DMS153 (cell line): ENCODE data around the gene SYNGR1.
A peak's percentile ranks its signal among the peaks of the same experiment; 100 is the strongest.
"Not testable (repeated sequence)": the region's sequence is repeated elsewhere in the genome, so short reads cannot be mapped to it uniquely, and the experiment has no call there.

Source experiments
- DNase-seq: peaks from one replicate; lab custom pipeline; 2025; lab: John Stamatoyannopoulos, UW

Gene SYNGR1

GRCh38 chr22:39317084-39317774 is 32.6 kb upstream of the SYNGR1 start:
- no peak for DNase-seq

DNA sequence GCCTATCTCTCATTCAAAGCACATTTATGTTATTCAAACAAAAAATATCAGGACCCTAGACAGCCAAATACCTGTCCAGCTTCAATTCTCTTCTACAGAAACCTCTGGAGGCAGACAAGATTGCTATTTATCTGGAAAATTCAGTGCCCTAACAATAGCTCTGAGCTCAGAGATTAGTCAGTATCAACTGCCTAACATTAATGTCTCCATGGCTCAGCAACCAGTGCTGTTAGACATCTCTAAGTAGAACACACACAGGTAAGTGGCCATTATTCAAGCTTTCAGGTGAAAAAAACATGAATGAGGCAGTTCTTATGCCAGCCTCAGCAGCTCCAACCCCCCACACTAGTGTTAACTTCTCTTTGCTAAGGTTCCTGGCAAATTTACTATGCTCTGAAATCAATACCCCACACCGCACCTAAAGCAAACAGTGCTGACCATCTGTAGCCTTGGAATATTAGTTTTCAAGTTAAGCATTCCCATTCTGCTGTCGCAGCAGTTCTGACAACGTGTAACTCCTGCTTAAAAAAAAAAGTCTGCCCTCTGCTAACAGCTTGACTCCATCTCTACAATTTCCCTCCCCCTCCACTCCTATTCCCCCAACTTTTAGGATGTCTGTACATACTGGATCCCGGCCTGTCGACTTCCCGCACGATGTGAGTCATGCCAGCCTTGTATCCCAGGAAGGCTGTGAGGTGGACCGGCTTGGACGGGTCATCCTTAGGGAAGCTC is 31.9 kb upstream of the SYNGR1 start:
- no peak for DNase-seq

DNA sequence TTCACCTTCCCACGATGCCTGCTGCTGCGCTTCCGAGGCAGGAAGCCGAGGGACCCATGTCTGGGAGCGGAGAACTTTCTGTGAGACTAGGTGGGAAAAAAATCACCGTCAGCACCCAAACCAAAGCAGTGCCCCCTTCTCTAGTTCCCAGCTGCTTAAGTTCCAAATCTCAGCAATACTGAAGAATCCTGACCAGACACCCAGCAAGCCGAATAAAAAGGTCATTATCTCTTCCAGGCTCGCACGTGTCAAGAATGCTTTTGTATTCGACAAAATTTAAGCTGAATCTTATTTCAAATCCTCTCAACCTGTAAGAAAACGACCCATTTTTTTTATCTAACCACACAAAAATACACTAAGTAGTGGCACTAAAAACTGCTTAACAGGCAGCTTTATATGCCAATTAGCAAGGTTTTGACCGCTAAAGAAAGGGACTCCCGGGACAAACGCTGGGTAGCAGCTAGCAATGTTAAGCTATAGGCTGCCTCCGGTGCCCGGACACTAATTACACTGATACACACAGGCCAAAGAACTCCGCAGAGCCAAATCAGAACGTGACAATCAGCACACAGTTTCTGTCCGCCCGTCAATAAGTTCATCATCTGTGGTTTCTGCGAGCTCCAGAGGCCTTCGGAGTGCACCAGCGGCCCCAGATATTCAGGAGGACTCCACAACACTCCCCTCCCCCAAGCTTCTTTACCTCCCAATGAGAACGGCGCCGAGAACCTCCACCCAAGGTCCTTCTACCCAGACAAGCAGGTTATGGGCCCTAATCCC is 31.1 kb upstream of the SYNGR1 start:
- no peak for DNase-seq

- peak; percentile 95 for DNase-seq
Measured at GRCh38 chr22:39319284-39320022, 30.3 kb upstream of the SYNGR1 start, which contains the start of gene RPL3. RPL3 (minus strand) TSS chr22:39319623; CDS start chr22:39319597, 26 bp downstream.

GRCh38 chr22:39320616-39321029 is 29.2 kb upstream of the SYNGR1 start:
- not testable (repeated sequence) for DNase-seq

DNA sequence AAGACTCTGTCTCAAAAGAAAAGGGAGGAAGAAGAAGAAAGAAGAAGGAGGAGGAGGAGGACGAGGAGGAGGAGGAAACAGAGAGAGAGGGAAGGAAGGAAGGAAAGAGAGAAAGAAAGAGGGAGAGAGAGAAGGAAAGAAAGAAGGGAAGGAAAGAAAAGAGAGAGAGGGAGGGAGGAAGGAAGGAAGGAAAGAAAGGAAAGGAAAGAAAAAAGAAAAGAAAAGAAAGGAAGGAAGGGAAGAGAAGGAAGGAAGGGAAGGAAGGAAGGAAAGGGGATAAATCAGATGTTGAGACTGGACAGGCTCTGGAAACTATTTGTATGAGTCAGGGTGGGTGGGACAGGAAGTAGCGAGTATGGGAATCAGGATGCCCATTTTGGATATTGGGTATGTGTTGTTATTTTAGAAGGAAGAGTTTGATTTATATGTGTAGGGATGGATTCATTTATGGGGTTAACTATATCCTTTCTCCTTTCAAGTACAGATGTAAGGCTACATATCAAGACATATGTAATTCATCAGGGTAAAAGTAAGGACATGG is 24.3 kb upstream of the SYNGR1 start:
- no peak for DNase-seq

DNA sequence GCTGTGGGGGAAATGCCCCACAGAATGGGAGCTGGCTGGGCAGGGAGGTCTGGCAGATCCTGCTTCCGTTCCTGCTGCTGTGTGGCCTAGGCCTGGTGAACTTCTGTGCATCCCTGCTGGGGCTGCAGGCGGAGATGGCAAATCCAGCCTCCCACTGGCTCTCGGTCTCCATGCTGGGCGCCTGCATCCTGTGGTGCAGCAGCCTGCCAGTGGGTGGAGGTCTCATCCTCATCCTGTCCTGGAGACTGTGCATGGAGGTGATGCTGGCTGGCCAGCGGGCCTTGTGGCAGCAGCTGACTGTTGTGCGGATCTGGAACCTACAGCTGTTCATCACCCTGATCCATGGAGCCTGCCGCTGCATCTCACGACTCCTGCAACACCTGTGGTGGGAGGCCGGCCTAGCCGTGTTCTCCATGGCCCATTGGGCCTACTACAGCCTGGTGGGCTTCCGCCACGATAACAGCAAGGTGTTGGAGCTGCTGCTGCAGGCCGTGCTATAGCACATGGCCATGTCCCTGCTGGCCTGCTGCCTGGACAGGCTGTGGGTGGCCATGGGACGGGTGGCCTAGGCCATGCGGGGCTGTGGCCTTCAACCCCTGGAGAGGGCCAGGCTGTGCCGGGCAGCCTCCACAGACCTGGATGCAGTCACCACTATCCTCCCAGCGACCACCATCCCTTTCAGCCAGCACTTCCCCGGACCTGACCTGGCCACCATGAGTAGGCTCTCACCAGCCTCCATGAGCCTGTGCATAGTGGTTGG is 21.6 kb upstream of the SYNGR1 start:
- no peak for DNase-seq

GRCh38 chr22:39330553-39330952 is 19.2 kb upstream of the SYNGR1 start:
- DNase-seq = not testable (repeated sequence)

- DNase-seq = no peak
Measured at GRCh38 chr22:39332441-39333064, 17.2 kb upstream of the SYNGR1 start.

GRCh38 chr22:39336411-39336810 is 13.4 kb upstream of the SYNGR1 start:
- no peak for DNase-seq

- not testable (repeated sequence) for DNase-seq
Measured at GRCh38 chr22:39339775-39340174, 10.0 kb upstream of the SYNGR1 start.

GRCh38 chr22:39341179-39341578 is 8.6 kb upstream of the SYNGR1 start:
- DNase-seq = no peak

DNA sequence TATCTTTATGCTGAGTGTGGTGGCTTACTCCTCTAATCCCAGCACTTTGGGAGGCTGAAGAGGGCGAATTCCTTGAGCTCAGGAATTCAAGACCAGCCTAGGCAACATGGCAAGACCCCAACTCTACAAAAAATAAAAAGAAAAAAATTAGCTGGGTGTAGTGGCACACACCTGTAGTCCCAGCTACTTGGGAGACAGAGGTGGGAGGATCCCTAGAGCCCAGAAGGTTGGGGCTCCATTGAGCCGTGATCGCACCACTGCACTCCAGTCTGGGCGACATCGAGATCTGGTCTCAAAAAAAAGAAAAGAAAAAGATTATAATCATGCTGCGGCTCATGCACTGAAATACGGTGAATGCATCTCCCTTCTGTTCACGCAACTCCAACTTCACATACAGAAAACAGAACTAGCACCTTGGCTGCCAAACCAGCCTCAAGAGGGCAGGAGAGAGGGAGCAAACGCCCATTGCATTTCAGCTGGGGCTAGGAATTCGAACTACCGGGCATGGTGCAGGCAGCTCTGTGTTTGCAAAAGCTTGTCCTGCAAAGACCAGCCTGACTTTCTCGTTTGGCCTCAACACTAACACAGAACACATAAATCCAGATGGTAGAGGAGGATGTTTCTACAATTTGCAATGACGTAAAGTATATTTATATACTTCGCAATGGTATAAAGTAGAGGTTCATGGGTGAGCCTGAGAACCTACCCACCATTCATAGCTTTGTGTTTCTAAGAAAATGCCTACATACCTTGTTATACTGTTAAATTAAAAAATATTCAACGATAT is 6.3 kb upstream of the SYNGR1 start:
- peak; percentile 21 for DNase-seq

DNA sequence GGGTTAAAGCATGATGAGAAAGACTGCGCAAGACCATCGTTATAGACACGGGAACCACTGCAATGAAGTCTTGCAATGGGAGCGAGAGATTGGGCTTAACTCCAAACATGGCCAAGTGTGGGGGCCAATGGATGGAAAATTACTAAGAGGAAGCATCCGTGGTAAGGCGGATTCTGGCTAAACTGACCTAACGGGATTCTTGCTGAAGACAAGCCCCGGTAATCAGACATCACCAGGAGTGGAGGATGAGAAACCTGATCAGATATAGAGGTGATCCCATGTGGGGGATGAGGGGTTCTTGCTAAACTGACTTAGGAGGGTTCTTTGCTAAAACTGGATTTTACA is 5.8 kb upstream of the SYNGR1 start:
- no peak for DNase-seq

GRCh38 chr22:39345231-39345630 is 4.6 kb upstream of the SYNGR1 start:
- DNase-seq = no peak

DNA sequence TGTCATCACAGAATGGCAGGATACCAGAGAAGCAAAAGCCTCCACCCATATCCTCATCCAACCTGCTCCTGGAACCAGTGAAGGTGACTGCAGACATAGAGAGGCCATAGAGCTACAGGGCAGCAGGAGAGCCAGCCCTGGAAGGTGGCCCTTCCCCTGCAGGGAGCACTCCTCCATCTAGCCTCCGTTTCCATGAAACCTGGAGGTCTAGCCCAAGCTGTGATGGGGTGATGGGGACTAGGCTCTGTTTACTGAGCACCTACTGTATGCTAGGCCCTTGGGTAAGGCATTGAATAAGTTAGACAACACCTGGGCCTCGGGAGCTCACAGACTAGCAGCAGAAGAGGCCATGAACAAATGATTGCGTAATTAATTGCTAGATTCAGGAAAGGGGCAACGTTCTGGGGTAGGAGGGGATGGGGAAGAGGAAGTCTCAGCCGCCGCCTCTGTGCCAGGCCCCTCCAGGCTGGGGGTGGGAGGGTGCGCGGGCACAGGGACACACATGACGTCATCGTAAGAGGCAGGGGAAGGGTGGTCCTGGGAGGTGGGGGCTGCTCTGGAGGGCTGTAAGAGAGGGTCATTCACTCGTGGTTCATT is 784 bp upstream of the SYNGR1 start:
- DNase-seq = no peak

- DNase-seq = no peak
Measured at GRCh38 chr22:39349506-39349966, 255 bp upstream of the SYNGR1 start.

DNA sequence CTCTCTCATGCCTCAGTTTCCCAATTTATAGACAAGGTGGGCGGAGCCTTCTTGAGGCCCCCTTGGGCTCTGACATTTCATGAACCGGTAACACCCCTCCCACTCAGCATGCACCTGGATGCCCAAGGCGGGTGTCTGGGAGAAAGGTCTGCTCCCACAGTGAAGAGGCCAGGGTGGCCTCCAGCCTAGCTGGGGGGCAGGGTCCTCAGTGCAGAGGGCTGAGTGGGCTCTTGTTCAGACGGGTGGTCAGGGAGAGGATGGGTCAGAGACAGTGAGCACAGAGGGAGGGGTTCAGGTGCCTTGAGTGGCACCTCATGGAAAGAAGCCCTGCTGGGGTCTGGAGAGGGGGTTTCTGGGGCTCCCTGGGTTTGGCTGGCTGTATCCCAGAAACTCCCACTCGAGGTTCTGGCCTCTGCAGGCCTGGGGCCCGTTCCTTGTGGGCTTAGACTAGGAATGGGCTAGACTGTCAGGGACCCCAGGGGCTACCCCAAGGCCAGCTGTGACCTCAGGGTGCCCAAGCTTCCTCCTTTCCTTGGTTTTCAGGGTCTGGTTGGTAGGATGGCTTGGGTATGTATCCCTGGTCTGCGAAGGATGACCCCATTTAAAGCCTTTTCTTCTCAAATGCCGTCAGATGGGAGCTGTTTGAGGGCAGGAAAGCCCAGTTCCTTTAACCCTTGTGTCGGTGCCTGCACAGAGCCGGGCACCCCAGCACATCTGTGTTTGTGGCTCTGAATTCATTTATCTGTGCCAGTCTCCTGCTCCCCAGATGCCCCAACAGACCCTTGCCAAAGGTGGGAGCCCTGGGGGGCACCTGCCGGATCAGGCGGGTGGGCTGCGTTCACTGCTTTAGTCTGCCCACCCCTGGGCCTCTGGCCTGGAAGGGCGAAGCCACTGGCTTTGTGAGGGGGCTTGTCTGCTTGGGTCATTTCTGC is 1.2 kb downstream of the SYNGR1 start:
- no peak for DNase-seq
